ENCODE measurements around the gene PSME3. TPM values are rescaled to one million over a fixed set of nuclear protein-coding genes. Genes with fewer than 3 reads are reported as not detected.
"Not testable (repeated sequence)": the region's sequence is repeated elsewhere in the genome, so short reads cannot be mapped to it uniquely, and the experiment has no call there.

The PSME3 gene
- total and polyA plus RNA-seq, 2 experiments from 2014 or later = 104 to 170 TPM

DNA sequence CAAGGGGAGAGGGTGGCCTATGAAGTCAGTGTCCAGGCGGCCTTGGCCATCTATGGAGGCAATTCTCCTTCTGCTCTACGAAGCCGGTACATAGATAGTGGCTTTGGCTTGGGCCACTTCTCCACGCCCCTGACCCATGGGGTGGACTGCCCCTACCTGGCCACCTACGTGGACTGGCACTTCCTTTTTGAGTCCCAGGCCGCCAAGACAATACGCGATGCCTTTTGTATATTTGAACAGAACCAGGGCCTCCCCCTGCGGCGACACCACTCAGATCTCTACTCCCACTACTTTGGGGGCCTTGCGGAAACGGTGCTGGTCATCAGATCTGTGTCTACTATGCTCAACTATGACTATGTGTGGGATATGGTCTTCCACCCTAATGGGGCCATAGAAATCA lies 35.1 kb downstream of the PSME3 start:
- Histone ChIP-seq H3K9ac (no peak overlapping the region), H3K36me3 (ENCODE audit: low read depth) (no peaks in the 10 kb centered on the region), H2AFZ (no peak overlapping the region), H3K27me3 (replicated peaks; ENCODE audit: insufficient read depth) (peaks cover 6% of the 10 kb centered on the region), H4K20me1 (ENCODE audit: insufficient read depth) (no peaks in the 10 kb centered on the region), H3K4me3 (no peak overlapping the region), H3K27ac (no peak overlapping the region), H3K9me2 (ENCODE audit: insufficient read depth) (no peaks in the 10 kb centered on the region), H3K9me3 (ENCODE audit: low read depth) (no peaks in the 10 kb centered on the region), H3K4me1 (ENCODE audit: insufficient read depth) (peaks cover 13% of the 10 kb centered on the region), H3K4me2 (ENCODE audit: unreplicated experiment) (no peak overlapping the region), H3F3A (ENCODE audit: insufficient read depth) (peaks cover 7% of the 10 kb centered on the region; the same call in 1 of the 2 replicates), H3K79me2 (ENCODE audit: insufficient read depth) (no peaks in the 10 kb centered on the region)
- 80 to 82% methylated on average over 12 of the region's 12 CpGs for WGBS, 2 experiments (ENCODE audit: low coverage in 1 of 2, low lambda C conversion rate in 2 of 2, missing lambda C conversion rate in 2 of 2)
- DNase-seq = no peak
- no peak for TF ChIP-seq EZH2 (IDR thresholded peaks at IDR 0.05; ENCODE audit: insufficient read depth, poor library complexity, severe bottlenecking)
- TF ChIP-seq EZH2phosphoT487 (IDR thresholded peaks at IDR 0.05; ENCODE audit: insufficient read depth, low read depth) = no peak
- in situ Hi-C loops (cut with MboI) = no loop called here

GRCh38 chr17:42871647-42872046 lies 38.5 kb downstream of the PSME3 start:
- Histone ChIP-seq H3K9me2 (ENCODE audit: insufficient read depth) (no peaks in the 10 kb centered on the region), H3K9me3 (ENCODE audit: low read depth) (no peaks in the 10 kb centered on the region), H3K4me2 (ENCODE audit: unreplicated experiment) (no peak overlapping the region), H3K9ac (no peak overlapping the region), H3K4me1 (ENCODE audit: insufficient read depth) (no peaks in the 10 kb centered on the region), H3F3A (ENCODE audit: insufficient read depth) (no peaks in the 10 kb centered on the region), H3K36me3 (ENCODE audit: low read depth) (no peaks in the 10 kb centered on the region), H3K4me3 (no peak overlapping the region), H3K79me2 (ENCODE audit: insufficient read depth) (no peaks in the 10 kb centered on the region), H3K27me3 (replicated peaks; ENCODE audit: insufficient read depth) (peaks cover 15% of the 10 kb centered on the region), H3K27ac (no peak overlapping the region), H4K20me1 (ENCODE audit: insufficient read depth) (no peaks in the 10 kb centered on the region), H2AFZ (no peak overlapping the region)
- in situ Hi-C loops (cut with MboI) = no loop called here
- WGBS, 2 experiments (ENCODE audit: low coverage in 1 of 2, low lambda C conversion rate in 2 of 2, missing lambda C conversion rate in 2 of 2) = 71 to 75% methylated on average over 4 of the region's 4 CpGs
- no peak for DNase-seq
- TF ChIP-seq EZH2phosphoT487 (IDR thresholded peaks at IDR 0.05; ENCODE audit: insufficient read depth, low read depth) (no peak), EZH2 (IDR thresholded peaks at IDR 0.05; ENCODE audit: insufficient read depth, poor library complexity, severe bottlenecking) (no peak)

GRCh38 chr17:42872251-42872965 lies 39.2 kb downstream of the PSME3 start:
- no peaks in the 10 kb centered on the region for H4K20me1 ChIP-seq (ENCODE audit: insufficient read depth)
- H3K4me1 ChIP-seq (ENCODE audit: insufficient read depth) = no peaks in the 10 kb centered on the region
- H3K4me2 ChIP-seq (ENCODE audit: unreplicated experiment) = no peak overlapping the region
- in situ Hi-C loops (cut with MboI) = no loop called here
- H3K9me3 ChIP-seq (ENCODE audit: low read depth) = no peaks in the 10 kb centered on the region
- H3F3A ChIP-seq (ENCODE audit: insufficient read depth) = no peaks in the 10 kb centered on the region
- no peak for DNase-seq
- H2AFZ ChIP-seq = no peak overlapping the region
- peaks cover 20% of the 10 kb centered on the region for H3K27me3 ChIP-seq (replicated peaks; ENCODE audit: insufficient read depth)
- no peak overlapping the region for H3K4me3 ChIP-seq
- 72 to 77% methylated on average over 13 of the region's 13 CpGs for WGBS, 2 experiments (ENCODE audit: low coverage in 1 of 2, low lambda C conversion rate in 2 of 2, missing lambda C conversion rate in 2 of 2)
- no peaks in the 10 kb centered on the region for H3K9me2 ChIP-seq (ENCODE audit: insufficient read depth)
- no peaks in the 10 kb centered on the region for H3K79me2 ChIP-seq (ENCODE audit: insufficient read depth)
- no peak overlapping the region for H3K9ac ChIP-seq
- H3K27ac ChIP-seq = no peak overlapping the region
- TF ChIP-seq EZH2phosphoT487 (IDR thresholded peaks at IDR 0.05; ENCODE audit: insufficient read depth, low read depth) = no peak
- no peak for TF ChIP-seq EZH2 (IDR thresholded peaks at IDR 0.05; ENCODE audit: insufficient read depth, poor library complexity, severe bottlenecking)
- H3K36me3 ChIP-seq (ENCODE audit: low read depth) = no peaks in the 10 kb centered on the region

GRCh38 chr17:42873315-42873714 lies 40.1 kb downstream of the PSME3 start:
- no peaks in the 10 kb centered on the region for H3K9me2 ChIP-seq (ENCODE audit: insufficient read depth)
- no peaks in the 10 kb centered on the region for H3K36me3 ChIP-seq (ENCODE audit: low read depth)
- TF ChIP-seq EZH2 (IDR thresholded peaks at IDR 0.05; ENCODE audit: insufficient read depth, poor library complexity, severe bottlenecking) (no peak), EZH2phosphoT487 (IDR thresholded peaks at IDR 0.05; ENCODE audit: insufficient read depth, low read depth) (no peak)
- no peaks in the 10 kb centered on the region for H3K4me1 ChIP-seq (ENCODE audit: insufficient read depth)
- H3K9me3 ChIP-seq (ENCODE audit: low read depth) = no peaks in the 10 kb centered on the region
- DNase-seq = no peak
- no peaks in the 10 kb centered on the region for H3K79me2 ChIP-seq (ENCODE audit: insufficient read depth)
- WGBS, 2 experiments (ENCODE audit: low coverage in 1 of 2, low lambda C conversion rate in 2 of 2, missing lambda C conversion rate in 2 of 2) = 62 to 72% methylated on average over 6 of the region's 6 CpGs
- in situ Hi-C loops (cut with MboI) = no loop called here
- no peak overlapping the region for H2AFZ ChIP-seq
- H3K4me2 ChIP-seq (ENCODE audit: unreplicated experiment) = no peak overlapping the region
- H3K27me3 ChIP-seq (replicated peaks; ENCODE audit: insufficient read depth) = peaks cover 29% of the 10 kb centered on the region
- H3K27ac ChIP-seq = no peak overlapping the region
- no peak overlapping the region for H3K9ac ChIP-seq
- no peaks in the 10 kb centered on the region for H3F3A ChIP-seq (ENCODE audit: insufficient read depth)
- no peaks in the 10 kb centered on the region for H4K20me1 ChIP-seq (ENCODE audit: insufficient read depth)
- no peak overlapping the region for H3K4me3 ChIP-seq

DNA sequence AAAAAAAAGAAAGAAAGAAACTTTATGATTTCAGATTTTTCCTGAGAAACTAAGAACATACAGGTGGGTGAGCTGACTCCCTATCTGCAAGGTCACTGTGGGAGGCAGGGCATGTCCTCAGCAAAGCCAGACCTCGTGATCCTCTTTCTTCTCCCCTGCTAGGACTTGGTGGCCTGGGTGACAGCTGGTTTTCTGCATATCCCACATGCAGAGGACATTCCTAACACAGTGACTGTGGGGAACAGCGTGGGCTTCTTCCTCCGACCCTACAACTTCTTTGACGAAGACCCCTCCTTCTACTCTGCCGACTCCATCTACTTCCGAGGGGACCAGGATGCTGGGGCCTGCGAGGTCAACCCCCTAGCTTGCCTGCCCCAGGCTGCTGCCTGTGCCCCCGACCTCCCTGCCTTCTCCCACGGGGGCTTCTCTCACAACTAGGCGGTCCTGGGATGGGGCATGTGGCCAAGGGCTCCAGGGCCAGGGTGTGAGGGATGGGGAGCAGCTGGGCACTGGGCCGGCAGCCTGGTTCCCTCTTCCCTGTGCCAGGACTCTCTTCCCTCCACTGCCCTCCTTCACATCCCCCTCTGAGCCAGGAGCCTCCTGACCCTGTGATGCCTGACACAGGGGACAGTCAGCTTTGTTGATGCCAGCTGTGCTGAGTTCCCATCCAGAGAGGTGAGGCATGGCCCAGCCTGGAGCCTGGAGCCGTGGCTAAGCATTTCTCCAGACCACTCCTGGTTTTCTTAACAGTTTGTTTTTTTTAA lies 40.9 kb downstream of the PSME3 start:
- H3K9ac ChIP-seq; H3K9me3 ChIP-seq (ENCODE audit: low read depth); H3K79me2 ChIP-seq (ENCODE audit: insufficient read depth); in situ Hi-C loops (cut with MboI); H3K4me2 ChIP-seq (ENCODE audit: unreplicated experiment); H3K27ac ChIP-seq; H3K9me2 ChIP-seq (ENCODE audit: insufficient read depth); DNase-seq; H3F3A ChIP-seq (ENCODE audit: insufficient read depth); H3K4me3 ChIP-seq; H3K4me1 ChIP-seq (ENCODE audit: insufficient read depth); H2AFZ ChIP-seq; H3K36me3 ChIP-seq (ENCODE audit: low read depth); H4K20me1 ChIP-seq (ENCODE audit: insufficient read depth): not testable (repeated sequence)
- H3K27me3 ChIP-seq (replicated peaks; ENCODE audit: insufficient read depth) = peaks cover 34% of the 10 kb centered on the region
- 79% methylated on average over 3 to 7 of the region's 12 CpGs for WGBS, 2 experiments (ENCODE audit: low coverage in 1 of 2, low lambda C conversion rate in 2 of 2, missing lambda C conversion rate in 2 of 2)

All from GM23248 (cell line).